Brain microvascular endothelial cell (primary cell): ENCODE measurements around the gene GLB1L2.

Experiments
- DNase-seq: peaks from one replicate; pipeline ENCODE4 v3.0.0-alpha.2; 2020
- H3K27ac ChIP-seq: fragments of 250-450 bp; sonication (Bioruptor Pico); 2 replicates; pipeline ENCODE4 v1.5.1; 2020; ENCODE audit warnings: mild to moderate bottlenecking, moderate library complexity
- H3K27me3 ChIP-seq: fragments of 250-450 bp; sonication (Bioruptor Pico); replicated peaks from 2 replicates; pipeline ENCODE4 v1.5.1; 2020; ENCODE audit warnings: mild to moderate bottlenecking
- H3K36me3 ChIP-seq: fragments of 250-450 bp; sonication (Bioruptor Pico); replicated peaks from 2 replicates; pipeline ENCODE4 v1.5.1; 2020; ENCODE audit warnings: mild to moderate bottlenecking
- H3K4me3 ChIP-seq: 2 replicates; pipeline ENCODE4 v1.5.1; 2011; ENCODE audit warnings: low read depth, mild to moderate bottlenecking, control low read depth, low read length, moderate library complexity
- CTCF ChIP-seq: IDR thresholded peaks from 2 replicates; pipeline ENCODE4 v1.5.1; 2011; ENCODE audit warnings: low read depth, mild to moderate bottlenecking, moderate library complexity, low read length, control low read depth, inconsistent platforms; ENCODE audit errors: missing control alignments
- in situ Hi-C: cut with HindIII; loops from 2 replicates; pipeline ENCODE4 v1.10.0; 2017; ENCODE audit warnings: low sequenced_read_pairs, low pct_ligation_motif_present

The GLB1L2 gene

GRCh38 chr11:134332189-134332631 lies 422 bp downstream of the GLB1L2 start:
- peak overlapping the region; percentile 41 for H3K4me3 ChIP-seq
- no peak overlapping the region for H3K27ac ChIP-seq
- no peak for TF ChIP-seq CTCF
- peaks cover 9% of the 10 kb centered on the region for H3K27me3 ChIP-seq
- DNase-seq, result no peak
- in situ Hi-C loops, result no loop called here
- H3K36me3 ChIP-seq, result no peaks in the 10 kb centered on the region

DNA sequence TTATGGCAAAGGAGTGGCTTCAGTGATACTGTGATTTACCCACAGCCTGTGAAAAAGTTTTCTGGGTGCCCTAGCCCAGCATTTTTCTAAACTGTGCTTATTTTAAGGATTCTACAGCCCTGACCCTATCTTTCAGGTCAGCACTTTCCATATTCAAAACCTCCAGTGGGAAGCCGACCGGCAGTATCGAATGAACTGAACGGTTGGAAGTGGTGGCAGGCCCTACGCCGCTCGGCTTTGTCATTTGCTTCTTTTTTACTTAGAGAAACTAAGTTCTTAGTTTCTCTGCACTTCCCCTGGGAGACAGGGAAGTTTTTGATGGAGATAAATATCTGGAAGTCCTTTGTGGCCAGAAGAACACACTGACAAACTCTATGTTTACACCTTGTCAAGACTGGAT lies 994 bp downstream of the GLB1L2 start:
- no peaks in the 10 kb centered on the region for H3K36me3 ChIP-seq
- TF ChIP-seq CTCF, result no peak
- no peak for DNase-seq
- no peak overlapping the region for H3K4me3 ChIP-seq
- H3K27me3 ChIP-seq, result peaks cover 9% of the 10 kb centered on the region
- no peak overlapping the region for H3K27ac ChIP-seq
- in situ Hi-C loops, result no loop called here

DNA sequence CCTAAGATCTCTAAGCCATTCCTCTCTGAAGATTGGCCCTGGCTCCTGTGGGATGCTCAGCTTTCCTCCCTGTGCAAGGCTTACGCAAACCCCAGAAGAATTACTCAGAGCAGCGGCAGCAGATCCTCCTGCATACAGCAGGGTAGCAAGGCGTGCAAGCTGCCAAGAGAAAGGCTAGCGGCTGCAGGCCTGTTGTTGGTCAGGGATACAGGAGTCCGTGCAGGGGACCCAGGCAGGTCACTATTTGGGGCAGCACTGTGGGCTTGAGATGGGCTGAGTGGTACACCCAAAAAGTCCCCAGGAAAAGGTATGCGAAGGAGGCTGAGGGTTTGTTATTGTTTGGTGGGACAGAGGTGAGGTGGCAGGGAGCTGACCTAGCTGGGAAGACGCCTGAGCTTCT lies 1.5 kb downstream of the GLB1L2 start:
- Histone ChIP-seq H3K27ac (no peak overlapping the region), H3K4me3 (no peak overlapping the region), H3K27me3 (peaks cover 9% of the 10 kb centered on the region), H3K36me3 (no peaks in the 10 kb centered on the region)
- no peak for DNase-seq
- in situ Hi-C loops, result no loop called here
- TF ChIP-seq CTCF, result no peak

- H3K27me3 ChIP-seq, result peaks cover 9% of the 10 kb centered on the region
- H3K27ac ChIP-seq, result no peak overlapping the region
- H3K4me3 ChIP-seq, result no peak overlapping the region
- DNase-seq, result no peak
- TF ChIP-seq CTCF, result no peak
- in situ Hi-C loops, result no loop called here
- no peaks in the 10 kb centered on the region for H3K36me3 ChIP-seq
These were observed 2.2 kb downstream of the GLB1L2 start for GRCh38 chr11:134333946-134334345.

- Histone ChIP-seq H3K27me3 (peaks cover 9% of the 10 kb centered on the region), H3K4me3 (no peak overlapping the region), H3K36me3 (no peaks in the 10 kb centered on the region), H3K27ac (no peak overlapping the region)
- no peak for DNase-seq
- in situ Hi-C loops, result no loop called here
- no peak for TF ChIP-seq CTCF
These were observed 3.2 kb downstream of the GLB1L2 start for GRCh38 chr11:134334796-134335571.

DNA sequence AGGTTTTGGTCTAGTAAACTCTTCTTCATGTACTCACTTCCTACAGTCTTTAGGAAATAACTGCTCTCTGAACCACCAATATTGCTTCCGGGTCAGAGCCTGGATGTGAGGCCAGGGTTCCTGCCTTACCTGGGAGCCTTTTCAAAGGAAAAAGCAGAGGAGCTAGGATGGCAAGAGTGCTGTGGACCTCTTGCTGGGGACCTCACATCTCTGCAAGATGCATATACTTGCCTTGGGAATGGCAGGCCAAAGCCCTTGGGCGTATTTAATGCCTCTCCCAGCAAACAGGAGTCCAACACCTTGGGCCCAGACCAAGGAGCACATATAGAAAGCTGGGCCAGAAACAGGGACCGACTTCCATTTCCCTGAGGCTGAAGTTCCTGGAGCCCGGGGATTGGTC lies 5.3 kb downstream of the GLB1L2 start:
- Histone ChIP-seq H3K27me3 (peaks cover 6% of the 10 kb centered on the region), H3K36me3 (no peaks in the 10 kb centered on the region), H3K4me3 (no peak overlapping the region), H3K27ac (no peak overlapping the region)
- no peak for DNase-seq
- in situ Hi-C loops, result no loop called here
- TF ChIP-seq CTCF, result no peak
